ENCODE data around the gene ECPAS.
A peak's percentile ranks its signal among the peaks of the same experiment; 100 is the strongest.

The ECPAS gene

DNA sequence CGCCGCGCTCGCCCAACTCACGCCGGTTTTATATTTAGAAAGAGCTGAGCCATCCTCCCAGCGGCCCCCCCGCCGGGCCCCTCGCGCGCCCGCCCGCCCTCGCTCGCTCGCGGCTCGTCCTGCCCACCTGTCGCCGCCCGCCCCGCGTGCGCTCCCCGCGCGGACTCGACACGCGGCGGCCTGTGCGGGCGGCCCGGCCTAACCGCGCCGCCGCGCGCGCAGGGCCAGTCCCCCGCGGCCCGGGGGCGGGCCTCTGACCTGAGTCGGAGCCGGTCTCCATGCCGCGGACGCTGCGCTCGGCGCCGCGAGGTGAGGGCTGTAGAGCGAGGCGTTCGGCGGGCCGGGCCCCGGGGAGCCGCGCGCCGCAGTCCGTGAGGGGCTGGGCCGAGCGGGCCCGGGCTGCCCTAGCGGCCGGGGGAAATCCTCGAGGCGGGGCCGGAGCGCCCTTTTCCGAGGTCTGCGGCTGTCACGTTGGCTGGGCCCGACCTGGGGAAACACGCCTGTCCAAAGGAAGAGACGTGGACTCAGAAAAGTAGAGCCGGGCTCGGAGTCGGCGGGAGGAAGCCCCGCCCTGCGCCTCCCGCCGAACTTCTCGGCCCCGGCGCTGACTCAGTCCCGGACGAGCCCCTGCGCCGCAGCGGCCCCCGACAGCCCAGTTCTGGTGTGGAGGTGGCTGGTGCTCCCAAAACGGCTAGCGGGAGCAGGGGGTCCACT is at the start of gene ECPAS:
TSS of gene ECPAS (minus strand) at position 526 of the 714 bp plus-strand sequence. CDS start 11,465 bp downstream, outside the sequence.
- peak within 1 kb of the TSS; percentile 81 for H3K9ac ChIP-seq (ENCODE audit: low read length)
- peak within 1 kb of the TSS; percentile 62 for H3K4me2 ChIP-seq (ENCODE audit: low read length)
- peaks cover 59% of the 10 kb centered on the region for H3K79me2 ChIP-seq (ENCODE audit: low read length)
- peak within 1 kb of the TSS; percentile 76 for H3K27ac ChIP-seq (ENCODE audit: low read length)
- H3K9me3 ChIP-seq (ENCODE audit: insufficient read depth, low read length) = no peaks in the 10 kb centered on the region
- peaks cover 28% of the 10 kb centered on the region for H4K20me1 ChIP-seq (ENCODE audit: insufficient read depth, low read length)
- peaks cover 6% of the 10 kb centered on the region for H3K4me1 ChIP-seq (ENCODE audit: low read length)
- 0 out of 2 replicates have a peak, but pooled peaks cover 5% of the 10 kb centered on the region for H3K27me3 ChIP-seq (ENCODE audit: low read depth, low read length)
- no peak for TF ChIP-seq EZH2phosphoT487 (IDR thresholded peaks at IDR 0.05; ENCODE audit: low read depth)
- TF ChIP-seq, protein P1, sequence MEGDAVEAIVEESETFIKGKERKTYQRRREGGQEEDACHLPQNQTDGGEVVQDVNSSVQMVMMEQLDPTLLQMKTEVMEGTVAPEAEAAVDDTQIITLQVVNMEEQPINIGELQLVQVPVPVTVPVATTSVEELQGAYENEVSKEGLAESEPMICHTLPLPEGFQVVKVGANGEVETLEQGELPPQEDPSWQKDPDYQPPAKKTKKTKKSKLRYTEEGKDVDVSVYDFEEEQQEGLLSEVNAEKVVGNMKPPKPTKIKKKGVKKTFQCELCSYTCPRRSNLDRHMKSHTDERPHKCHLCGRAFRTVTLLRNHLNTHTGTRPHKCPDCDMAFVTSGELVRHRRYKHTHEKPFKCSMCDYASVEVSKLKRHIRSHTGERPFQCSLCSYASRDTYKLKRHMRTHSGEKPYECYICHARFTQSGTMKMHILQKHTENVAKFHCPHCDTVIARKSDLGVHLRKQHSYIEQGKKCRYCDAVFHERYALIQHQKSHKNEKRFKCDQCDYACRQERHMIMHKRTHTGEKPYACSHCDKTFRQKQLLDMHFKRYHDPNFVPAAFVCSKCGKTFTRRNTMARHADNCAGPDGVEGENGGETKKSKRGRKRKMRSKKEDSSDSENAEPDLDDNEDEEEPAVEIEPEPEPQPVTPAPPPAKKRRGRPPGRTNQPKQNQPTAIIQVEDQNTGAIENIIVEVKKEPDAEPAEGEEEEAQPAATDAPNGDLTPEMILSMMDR (IDR thresholded peaks at IDR 0.05; ENCODE audit: low read depth, low read length) = no peak
- H3K36me3 ChIP-seq (replicated peaks; ENCODE audit: low read depth, low read length) = no peaks in the 10 kb centered on the region
- H3K4me3 ChIP-seq (ENCODE audit: low read length) = peak within 1 kb of the TSS; percentile 78
- H2AFZ ChIP-seq (ENCODE audit: low read depth, low read length) = peak within 1 kb of the TSS; percentile 75

GRCh38 chr9:111533099-111533790 is 49.1 kb upstream of the ECPAS start:
- Histone ChIP-seq H3K9ac (ENCODE audit: low read length) (no peak overlapping the region), H3K4me3 (ENCODE audit: low read length) (no peak overlapping the region), H3K4me1 (ENCODE audit: low read length) (no peaks in the 10 kb centered on the region), H3K79me2 (ENCODE audit: low read length) (no peaks in the 10 kb centered on the region), H3K4me2 (ENCODE audit: low read length) (no peak overlapping the region), H4K20me1 (ENCODE audit: insufficient read depth, low read length) (no peaks in the 10 kb centered on the region), H3K36me3 (replicated peaks; ENCODE audit: low read depth, low read length) (peaks cover 10% of the 10 kb centered on the region), H3K27me3 (ENCODE audit: low read depth, low read length) (no peaks in the 10 kb centered on the region), H3K27ac (ENCODE audit: low read length) (no peak overlapping the region), H3K9me3 (ENCODE audit: insufficient read depth, low read length) (peaks cover 8% of the 10 kb centered on the region; the same call in 1 of the 2 replicates), H2AFZ (ENCODE audit: low read depth, low read length) (no peak overlapping the region)
- TF ChIP-seq, protein P1 (IDR thresholded peaks at IDR 0.05; ENCODE audit: low read depth, low read length) = no peak
- no peak for TF ChIP-seq EZH2phosphoT487 (IDR thresholded peaks at IDR 0.05; ENCODE audit: low read depth)

- no peak for TF ChIP-seq EZH2phosphoT487 (IDR thresholded peaks at IDR 0.05; ENCODE audit: low read depth)
- TF ChIP-seq, protein P1 (IDR thresholded peaks at IDR 0.05; ENCODE audit: low read depth, low read length) = no peak
- no peak overlapping the region for H2AFZ ChIP-seq (ENCODE audit: low read depth, low read length)
- H4K20me1 ChIP-seq (ENCODE audit: insufficient read depth, low read length) = no peaks in the 10 kb centered on the region
- H3K36me3 ChIP-seq (replicated peaks; ENCODE audit: low read depth, low read length) = peaks cover 7% of the 10 kb centered on the region
- H3K27ac ChIP-seq (ENCODE audit: low read length) = no peak overlapping the region
- H3K4me1 ChIP-seq (ENCODE audit: low read length) = no peaks in the 10 kb centered on the region
- 0 out of 2 replicates have a peak, but pooled peaks cover 4% of the 10 kb centered on the region for H3K9me3 ChIP-seq (ENCODE audit: insufficient read depth, low read length)
- H3K79me2 ChIP-seq (ENCODE audit: low read length) = no peaks in the 10 kb centered on the region
- no peak overlapping the region for H3K4me2 ChIP-seq (ENCODE audit: low read length)
- H3K9ac ChIP-seq (ENCODE audit: low read length) = no peak overlapping the region
- H3K27me3 ChIP-seq (ENCODE audit: low read depth, low read length) = no peaks in the 10 kb centered on the region
- no peak overlapping the region for H3K4me3 ChIP-seq (ENCODE audit: low read length)
These were observed 47.5 kb upstream of the ECPAS start for GRCh38 chr9:111531716-111532115.

GRCh38 chr9:111529787-111530186 is 45.6 kb upstream of the ECPAS start:
- H3K9me3 ChIP-seq (ENCODE audit: insufficient read depth, low read length) = 0 out of 2 replicates have a peak, but pooled peaks cover 4% of the 10 kb centered on the region
- H3K79me2 ChIP-seq (ENCODE audit: low read length) = no peaks in the 10 kb centered on the region
- H4K20me1 ChIP-seq (ENCODE audit: insufficient read depth, low read length) = no peaks in the 10 kb centered on the region
- H3K9ac ChIP-seq (ENCODE audit: low read length) = no peak overlapping the region
- TF ChIP-seq, protein P1 (IDR thresholded peaks at IDR 0.05; ENCODE audit: low read depth, low read length) = no peak
- no peak for TF ChIP-seq EZH2phosphoT487 (IDR thresholded peaks at IDR 0.05; ENCODE audit: low read depth)
- H3K27ac ChIP-seq (ENCODE audit: low read length) = no peak overlapping the region
- 0 out of 2 replicates have a peak, but pooled peaks cover 3% of the 10 kb centered on the region for H3K4me1 ChIP-seq (ENCODE audit: low read length)
- no peak overlapping the region for H2AFZ ChIP-seq (ENCODE audit: low read depth, low read length)
- no peak overlapping the region for H3K4me3 ChIP-seq (ENCODE audit: low read length)
- H3K27me3 ChIP-seq (ENCODE audit: low read depth, low read length) = no peaks in the 10 kb centered on the region
- peaks cover 3% of the 10 kb centered on the region for H3K36me3 ChIP-seq (replicated peaks; ENCODE audit: low read depth, low read length)
- H3K4me2 ChIP-seq (ENCODE audit: low read length) = no peak overlapping the region

Data from OCI-LY3 (cell line).